HG03159 (cell line): Measurements from ENCODE around the gene TOP2B.

Experiments used
- ATAC-seq: cut with Tn5 transposase; IDR thresholded peaks from one replicate; pipeline ENCODE4 v1.9.1; 2021; ENCODE audit warnings: mild to moderate bottlenecking, moderate library complexity; ENCODE audit not compliant: unreplicated experiment

Gene TOP2B

GRCh38 chr3:25564075-25564474, 100.6 kb downstream of the TOP2B start:
- ATAC-seq, result no peak

- ATAC-seq, result no peak
Measured at GRCh38 chr3:25563601-25564000, 101.1 kb downstream of the TOP2B start.

GRCh38 chr3:25558796-25559195, 105.9 kb downstream of the TOP2B start:
- ATAC-seq, result no peak

GRCh38 chr3:25558121-25558520, 106.6 kb downstream of the TOP2B start:
- no peak for ATAC-seq

GRCh38 chr3:25557694-25558093, 107.0 kb downstream of the TOP2B start:
- ATAC-seq, result no peak

- no peak for ATAC-seq
Measured at GRCh38 chr3:25556447-25556846, 108.3 kb downstream of the TOP2B start.

- no peak for ATAC-seq
Measured at GRCh38 chr3:25555695-25556437, 108.8 kb downstream of the TOP2B start.

- no peak for ATAC-seq
Measured at GRCh38 chr3:25554376-25554775, 110.3 kb downstream of the TOP2B start.

- no peak for ATAC-seq
Measured at GRCh38 chr3:25552251-25552650, 112.5 kb downstream of the TOP2B start.

- no peak for ATAC-seq
Measured at GRCh38 chr3:25548836-25549235, 115.9 kb downstream of the TOP2B start.

GRCh38 chr3:25547943-25548674, 116.6 kb downstream of the TOP2B start:
- ATAC-seq, result no peak
